CD14-positive monocyte (primary cell): ENCODE measurements around the gene NOP10. TPM values are rescaled to one million over a fixed set of nuclear protein-coding genes. Genes with fewer than 3 reads are reported as not detected.
A peak's percentile ranks its signal among the peaks of the same experiment; 100 is the strongest.

ENCODE experiments used
- DNase-seq, 3 donors: peaks; one replicate each; pipeline ENCODE4 v3.0.0-alpha.2; 2011 to 2022
- H2AFZ ChIP-seq: 2 replicates; pipeline ENCODE4 v1.6.0; 2012; ENCODE audit warnings: mild to moderate bottlenecking, low read depth, low read length, inconsistent platforms; ENCODE audit not compliant: insufficient read depth, poor library complexity, severe bottlenecking
- H3K27ac ChIP-seq, 2 donors: 1 replicate in 1 of 2; 2 replicates in 1 of 2; pipeline ENCODE4 v1.5.1; 2012 to 2013; ENCODE audit warnings: low read length in 2 of 2, control low read depth in 1 of 2, inconsistent platforms in 1 of 2, low read depth in 1 of 2, mild to moderate bottlenecking in 1 of 2
- H3K27me3 ChIP-seq, 2 donors: one replicate each; pipeline versions ENCODE4 v1.6.0 to v1.6.1; 2011 to 2013; ENCODE audit warnings: low read length in 2 of 2; ENCODE audit not compliant: control insufficient read depth in 2 of 2, insufficient read depth in 2 of 2
- H3K36me3 ChIP-seq, 2 donors: replicated peaks in 1 of 2; 1 replicate in 1 of 2; 2 replicates in 1 of 2; pipeline versions ENCODE4 v1.5.1 to v1.6.1; 2012 to 2013; ENCODE audit warnings: low read length in 2 of 2, control low read depth in 1 of 2, inconsistent platforms in 1 of 2, mild to moderate bottlenecking in 1 of 2; ENCODE audit not compliant: insufficient read depth in 2 of 2, control insufficient read depth in 1 of 2
- H3K4me1 ChIP-seq, 2 donors: 1 replicate in 1 of 2; 2 replicates in 1 of 2; pipeline versions ENCODE4 v1.5.1 to v1.6.1; 2012 to 2013; ENCODE audit warnings: low read length in 2 of 2, control low read depth in 1 of 2, inconsistent platforms in 1 of 2, mild to moderate bottlenecking in 1 of 2, moderate library complexity in 1 of 2; ENCODE audit not compliant: insufficient read depth in 2 of 2, control insufficient read depth in 1 of 2
- H3K4me2 ChIP-seq: replicated peaks from 2 replicates; pipeline ENCODE3; 2012; ENCODE audit warnings: low read length, moderate library complexity, mild to moderate bottlenecking; ENCODE audit not compliant: poor library complexity, severe bottlenecking; ENCODE audit errors: extremely low read depth
- H3K4me3 ChIP-seq, 3 experiments: fragments of 200-600 bp in 1 of 3; sonication (generic) in 1 of 3; replicated peaks in 1 of 3; 1 replicate in 2 of 3; 2 replicates in 1 of 3; pipeline ENCODE4 v1.5.1; 2011 to 2013; ENCODE audit warnings: low read length in 3 of 3, mild to moderate bottlenecking in 3 of 3, control low read depth in 2 of 3, low read depth in 2 of 3, inconsistent platforms in 1 of 3, moderate library complexity in 1 of 3
- H3K79me2 ChIP-seq: 2 replicates; pipeline ENCODE4 v1.6.0; 2012; ENCODE audit warnings: mild to moderate bottlenecking, control low read depth, inconsistent platforms, low read length, moderate library complexity; ENCODE audit not compliant: insufficient read depth
- H3K9ac ChIP-seq: 2 replicates; pipeline ENCODE4 v1.6.0; 2017; ENCODE audit warnings: low read length, mild to moderate bottlenecking; ENCODE audit not compliant: insufficient read depth, poor library complexity, severe bottlenecking
- H3K9me3 ChIP-seq, 2 donors: replicated peaks in 1 of 2; 1 replicate in 1 of 2; 2 replicates in 1 of 2; pipeline versions ENCODE4 v1.5.1 to v1.6.1; 2012 to 2013; ENCODE audit warnings: low read length in 2 of 2, control low read depth in 1 of 2; ENCODE audit not compliant: control insufficient read depth in 1 of 2, insufficient read depth in 1 of 2
- H4K20me1 ChIP-seq: 2 replicates; pipeline ENCODE4 v1.6.0; 2012; ENCODE audit warnings: mild to moderate bottlenecking, low read length, control low read depth, moderate library complexity; ENCODE audit not compliant: insufficient read depth
- H3K27ac Mint-ChIP-seq, 7 donors: one replicate each; pipeline ENCODE4 v1.8.0; 2020; ENCODE audit warnings: mild to moderate bottlenecking in 7 of 7, mixed read lengths in 7 of 7, moderate library complexity in 6 of 7, inconsistent platforms in 2 of 7
- H3K27me3 Mint-ChIP-seq, 3 donors: one replicate each; pipeline ENCODE4 v1.8.0; 2021 to 2022; ENCODE audit warnings: low read depth in 3 of 3, mild to moderate bottlenecking in 3 of 3, mixed read lengths in 3 of 3, moderate library complexity in 3 of 3, inconsistent platforms in 1 of 3
- H3K36me3 Mint-ChIP-seq, 2 donors: one replicate each; pipeline ENCODE4 v1.8.0; 2020; ENCODE audit warnings: mixed read lengths in 2 of 2, inconsistent platforms in 1 of 2, mild to moderate bottlenecking in 1 of 2
- H3K4me1 Mint-ChIP-seq: one replicate; pipeline ENCODE4 v1.8.0; 2020; ENCODE audit warnings: mild to moderate bottlenecking, mixed read lengths
- H3K4me3 Mint-ChIP-seq, 2 donors: one replicate each; pipeline ENCODE4 v1.8.0; 2020; ENCODE audit warnings: mild to moderate bottlenecking in 2 of 2, mixed read lengths in 2 of 2, moderate library complexity in 1 of 2
- H3K9me3 Mint-ChIP-seq, 7 donors: one replicate each; pipeline ENCODE4 v1.8.0; 2020 to 2022; ENCODE audit warnings: mixed read lengths in 7 of 7, mild to moderate bottlenecking in 6 of 7, moderate library complexity in 6 of 7, inconsistent platforms in 2 of 7
- CTCF ChIP-seq: fragments of 200-600 bp; IDR thresholded peaks from one replicate; pipeline ENCODE4 v1.8.0; 2022; ENCODE audit warnings: antibody characterized with exemption, mild to moderate bottlenecking
- WGBS: methylation state at CpG from one replicate; pipeline ENCODE4 v1.1.5; 2013; ENCODE audit warnings: missing lambda C conversion rate; ENCODE audit not compliant: insufficient coverage; 5-methylcytosine and 5-hydroxymethylcytosine counted together
- intact Hi-C, 2 donors: fragments of 100-400 bp; cut with micrococcal nuclease; formaldehyde crosslinking; loops; one replicate each; pipeline versions ENCODE4 v1.15.0 to v1.15.1; 2023
- polyA plus RNA-seq, 3 donors: library from polyadenylated mRNA; depleted of rRNA in 1 of 3; unstranded in 2 of 3; stranded (reverse) in 1 of 3; fragments of 300-500 nt in 2 of 3; fragments of >200 nt in 1 of 3; fragmentation: Illumina TruSeq in 2 of 3; gene quantifications; 1 replicate in 2 of 3; 2 replicates in 1 of 3; pipeline ENCODE4 v1.2.3, GENCODE V29; 2012 to 2021

NOP10 gene
- polyA plus RNA-seq, 3 donors: 260 to 677 (median 586) TPM

GRCh38 chr15:34367101-34368081, 24.5 kb upstream of the NOP10 start, which contains the start of gene LPCAT4:
Gene LPCAT4, minus strand, starts transcription at chr15:34367196. Its CDS starts 96 bp downstream, at chr15:34367100.
- H4K20me1 ChIP-seq: no peaks in the 10 kb centered on the region
- peak within 1 kb of the TSS; percentile 92 for H2AFZ ChIP-seq
- H3K27ac ChIP-seq: peak within 1 kb of the TSS; percentile 73 to 75
- Mint-ChIP-seq H3K4me3 (peak within 1 kb of the TSS; percentile 93 to 98), H3K4me1 (peaks cover 32% of the 10 kb centered on the region), H3K27ac (peak within 1 kb of the TSS; percentile 79 to 95 (median 91)), H3K36me3 (peaks cover 7 to 8% of the 10 kb centered on the region in 2 donors), H3K9me3 (peaks cover 0 to 11% (median 0%) of the 10 kb centered on the region in 7 donors), H3K27me3 (peaks cover 2 to 4% (median 3%) of the 10 kb centered on the region in 3 donors)
- no peaks in the 10 kb centered on the region for H3K27me3 ChIP-seq
- peak; percentile 98 for TF ChIP-seq CTCF
- intact Hi-C loops: loop anchor here (1.0 to 10.0 kb wide), 5 partner anchors 24 to 217 kb away; partner anchors contain the start of genes NOP10 (in 2 of the 2), NUTM1 (in 2 of the 2) and GOLGA8B (in 1 of the 2)
- H3K9ac ChIP-seq: peak within 1 kb of the TSS; percentile 67
- DNase-seq: peak; percentile 72 to 77 (median 75)
- H3K4me2 ChIP-seq: peak within 1 kb of the TSS; percentile 100
- H3K4me1 ChIP-seq: peaks cover 20 to 26% of the 10 kb centered on the region in 2 donors
- H3K36me3 ChIP-seq: peaks cover 0 to 14% of the 10 kb centered on the region in 2 donors
- H3K4me3 ChIP-seq: peak within 1 kb of the TSS; percentile 85 to 91 (median 89)
- H3K9me3 ChIP-seq: no peaks in the 10 kb centered on the region
- H3K79me2 ChIP-seq: peaks cover 7% of the 10 kb centered on the region
- 0% methylated on average over 70 of the region's 80 CpGs for WGBS
